Measurements from ENCODE around the gene SOS2.

Gene SOS2

DNA sequence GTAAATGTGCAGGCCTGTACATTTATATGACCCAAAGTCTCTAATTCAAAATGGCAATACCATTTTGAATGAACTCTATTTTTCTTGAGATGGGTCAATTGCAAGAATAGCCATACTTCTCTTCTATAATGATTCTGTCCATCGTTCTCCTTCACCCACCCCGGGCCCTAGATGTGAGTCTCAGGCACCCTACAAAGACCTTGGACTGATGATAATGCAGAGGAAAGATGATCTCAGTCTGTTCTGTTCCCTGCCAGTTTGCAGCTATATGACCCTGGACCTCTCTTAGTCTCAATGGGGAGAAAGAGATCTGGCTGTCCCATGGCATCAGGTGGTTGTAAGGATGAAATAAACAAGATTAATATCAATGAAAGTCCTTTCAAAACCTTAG lies 145.1 kb downstream of the SOS2 start:
- Histone ChIP-seq H2AFZ (ENCODE audit: low read length) (no peak overlapping the region), H3K79me2 (ENCODE audit: low read length) (no peaks in the 10 kb centered on the region), H3K9me3 (replicated peaks; ENCODE audit: insufficient read depth, low read length) (no peaks in the 10 kb centered on the region), H3F3A (ENCODE audit: insufficient read depth, low read length) (peaks cover 26% of the 10 kb centered on the region), H3K9me2 (replicated peaks; ENCODE audit: insufficient read depth, low read length) (no peaks in the 10 kb centered on the region), H3K27me3 (replicated peaks; ENCODE audit: insufficient read depth, low read length) (no peaks in the 10 kb centered on the region), H4K20me1 (ENCODE audit: insufficient read depth, low read length) (no peaks in the 10 kb centered on the region), H3K27ac (ENCODE audit: low read length) (no peak overlapping the region), H3K9ac (ENCODE audit: low read length) (no peak overlapping the region), H3K36me3 (replicated peaks; ENCODE audit: insufficient read depth, low read length) (no peaks in the 10 kb centered on the region), H3K4me2 (ENCODE audit: low read depth, low read length) (no peak overlapping the region), H3K4me3 (ENCODE audit: low read length) (no peak overlapping the region), H3K4me1 (ENCODE audit: low read length) (peaks cover 38% of the 10 kb centered on the region)
- no peak for DNase-seq
- TF ChIP-seq, protein P1, sequence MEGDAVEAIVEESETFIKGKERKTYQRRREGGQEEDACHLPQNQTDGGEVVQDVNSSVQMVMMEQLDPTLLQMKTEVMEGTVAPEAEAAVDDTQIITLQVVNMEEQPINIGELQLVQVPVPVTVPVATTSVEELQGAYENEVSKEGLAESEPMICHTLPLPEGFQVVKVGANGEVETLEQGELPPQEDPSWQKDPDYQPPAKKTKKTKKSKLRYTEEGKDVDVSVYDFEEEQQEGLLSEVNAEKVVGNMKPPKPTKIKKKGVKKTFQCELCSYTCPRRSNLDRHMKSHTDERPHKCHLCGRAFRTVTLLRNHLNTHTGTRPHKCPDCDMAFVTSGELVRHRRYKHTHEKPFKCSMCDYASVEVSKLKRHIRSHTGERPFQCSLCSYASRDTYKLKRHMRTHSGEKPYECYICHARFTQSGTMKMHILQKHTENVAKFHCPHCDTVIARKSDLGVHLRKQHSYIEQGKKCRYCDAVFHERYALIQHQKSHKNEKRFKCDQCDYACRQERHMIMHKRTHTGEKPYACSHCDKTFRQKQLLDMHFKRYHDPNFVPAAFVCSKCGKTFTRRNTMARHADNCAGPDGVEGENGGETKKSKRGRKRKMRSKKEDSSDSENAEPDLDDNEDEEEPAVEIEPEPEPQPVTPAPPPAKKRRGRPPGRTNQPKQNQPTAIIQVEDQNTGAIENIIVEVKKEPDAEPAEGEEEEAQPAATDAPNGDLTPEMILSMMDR (IDR thresholded peaks at IDR 0.05; ENCODE audit: low read length): no peak
- TF ChIP-seq EZH2phosphoT487 (IDR thresholded peaks at IDR 0.05; ENCODE audit: low read length) (no peak), EZH2 (optimal IDR thresholded peaks at IDR 0.05; ENCODE audit: low read depth, low read length) (no peak)

DNA sequence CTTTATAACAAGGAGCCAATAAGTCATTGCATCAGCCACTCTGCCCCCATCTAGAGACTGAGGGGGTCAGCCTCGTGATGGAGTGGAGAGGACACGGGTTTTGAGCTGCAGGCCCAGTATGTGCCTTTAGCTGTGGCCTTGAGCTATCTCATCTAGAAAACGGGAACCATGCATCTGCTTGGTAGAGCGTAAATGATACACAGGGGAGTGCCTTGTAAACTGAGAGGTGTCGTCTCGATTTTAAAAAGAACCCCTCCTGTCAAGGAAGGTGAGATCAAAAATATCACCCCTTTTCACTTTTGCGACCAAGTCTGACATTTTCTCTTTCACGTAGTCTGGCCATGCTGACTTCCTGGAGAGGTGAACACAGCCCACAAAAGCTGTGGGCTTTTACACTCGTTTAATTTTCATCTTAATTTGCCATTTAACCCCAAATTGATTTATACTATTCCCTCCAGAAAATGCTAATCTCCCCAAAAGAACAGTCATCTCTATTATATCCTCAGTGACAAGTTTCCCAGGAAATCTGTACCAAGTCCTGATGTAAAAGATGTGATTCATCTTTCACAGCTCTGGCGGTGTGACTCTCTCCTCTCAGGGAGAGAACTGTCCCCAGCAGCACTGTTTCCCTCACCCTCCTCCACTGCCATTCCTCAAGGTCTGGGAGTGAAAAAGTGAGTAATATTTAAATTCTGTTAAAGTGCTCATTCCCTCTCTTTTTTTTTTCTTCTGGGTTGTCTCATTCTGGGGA lies 145.6 kb downstream of the SOS2 start:
- DNase-seq: no peak

DNA sequence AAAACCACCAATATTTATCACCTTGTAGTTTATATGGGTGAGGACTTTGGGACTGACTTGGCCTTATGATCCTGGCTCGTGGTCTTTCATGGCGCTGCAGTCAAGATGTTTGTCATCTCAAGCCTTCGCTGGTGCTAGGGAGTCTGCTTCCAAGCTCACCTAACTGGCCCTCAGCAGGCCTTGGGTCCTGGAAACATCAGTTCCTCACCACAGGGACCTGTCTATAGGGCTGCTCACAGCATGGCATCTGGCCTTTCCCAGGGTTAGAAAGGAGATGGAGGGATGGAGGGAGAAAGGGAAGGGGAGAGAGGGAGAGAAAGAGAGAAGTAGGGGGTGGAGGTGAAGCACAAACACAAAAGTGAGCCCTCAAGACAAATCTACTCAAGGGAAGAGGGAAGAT lies 146.7 kb downstream of the SOS2 start:
- H3K4me1 ChIP-seq (ENCODE audit: low read length): peaks cover 38% of the 10 kb centered on the region
- no peak for TF ChIP-seq EZH2 (optimal IDR thresholded peaks at IDR 0.05; ENCODE audit: low read depth, low read length)
- no peak for TF ChIP-seq EZH2phosphoT487 (IDR thresholded peaks at IDR 0.05; ENCODE audit: low read length)
- TF ChIP-seq, protein P1 (IDR thresholded peaks at IDR 0.05; ENCODE audit: low read length): no peak
- H3K79me2 ChIP-seq (ENCODE audit: low read length): no peaks in the 10 kb centered on the region
- no peaks in the 10 kb centered on the region for H3K9me3 ChIP-seq (replicated peaks; ENCODE audit: insufficient read depth, low read length)
- no peaks in the 10 kb centered on the region for H3K27me3 ChIP-seq (replicated peaks; ENCODE audit: insufficient read depth, low read length)
- no peaks in the 10 kb centered on the region for H3K36me3 ChIP-seq (replicated peaks; ENCODE audit: insufficient read depth, low read length)
- peaks cover 26% of the 10 kb centered on the region for H3F3A ChIP-seq (ENCODE audit: insufficient read depth, low read length)
- no peak overlapping the region for H3K4me3 ChIP-seq (ENCODE audit: low read length)
- no peak overlapping the region for H3K27ac ChIP-seq (ENCODE audit: low read length)
- H3K4me2 ChIP-seq (ENCODE audit: low read depth, low read length): no peak overlapping the region
- DNase-seq: no peak
- no peak overlapping the region for H2AFZ ChIP-seq (ENCODE audit: low read length)
- H3K9ac ChIP-seq (ENCODE audit: low read length): no peak overlapping the region
- H3K9me2 ChIP-seq (replicated peaks; ENCODE audit: insufficient read depth, low read length): no peaks in the 10 kb centered on the region
- no peaks in the 10 kb centered on the region for H4K20me1 ChIP-seq (ENCODE audit: insufficient read depth, low read length)

More for the DNA sequence above, 145.6 kb downstream of the SOS2 start:
- Histone ChIP-seq H3K9me2 (replicated peaks; ENCODE audit: insufficient read depth, low read length) (no peaks in the 10 kb centered on the region), H3K79me2 (ENCODE audit: low read length) (no peaks in the 10 kb centered on the region), H3K27ac (ENCODE audit: low read length) (no peak overlapping the region), H2AFZ (ENCODE audit: low read length) (no peak overlapping the region), H3K4me1 (ENCODE audit: low read length) (peaks cover 38% of the 10 kb centered on the region), H3F3A (ENCODE audit: insufficient read depth, low read length) (peaks cover 26% of the 10 kb centered on the region), H3K4me3 (ENCODE audit: low read length) (no peak overlapping the region), H3K4me2 (ENCODE audit: low read depth, low read length) (no peak overlapping the region), H3K27me3 (replicated peaks; ENCODE audit: insufficient read depth, low read length) (no peaks in the 10 kb centered on the region), H3K9ac (ENCODE audit: low read length) (no peak overlapping the region), H3K36me3 (replicated peaks; ENCODE audit: insufficient read depth, low read length) (no peaks in the 10 kb centered on the region), H3K9me3 (replicated peaks; ENCODE audit: insufficient read depth, low read length) (no peaks in the 10 kb centered on the region), H4K20me1 (ENCODE audit: insufficient read depth, low read length) (no peaks in the 10 kb centered on the region)
- TF ChIP-seq EZH2 (optimal IDR thresholded peaks at IDR 0.05; ENCODE audit: low read depth, low read length) (no peak), EZH2phosphoT487 (IDR thresholded peaks at IDR 0.05; ENCODE audit: low read length) (no peak)
- TF ChIP-seq, protein P1 (IDR thresholded peaks at IDR 0.05; ENCODE audit: low read length): no peak

All from MM.1S (cell line).